A549 (cell line): Measurements from ENCODE around the gene LRRC74A. TPM values are rescaled to one million over a fixed set of nuclear protein-coding genes. Genes with fewer than 3 reads are reported as not detected.

Experiments used
- ATAC-seq, 2 experiments: fragments of 200-7000 bp in 1 of 2; fragments of >200 bp in 1 of 2; cut with Nextera tagmentation in 1 of 2; cut with Tn5 transposase in 1 of 2; 3 replicates each; pipeline versions ENCODE4 v1.8.0 to v1.9.1; 2018 to 2020; ENCODE audit warnings: mild to moderate bottlenecking in 1 of 2, moderate library complexity in 1 of 2
- CTCF ChIA-PET: fragments of 300-600 bp; sonication (Branson Sonifier 250); formaldehyde crosslinking; extraction: SDS; loops from one replicate; lab custom pipeline; 2021; ENCODE audit warnings: antibody characterized with exemption, inconsistent platforms; lab: Yijun Ruan, JAX
- POLR2A ChIA-PET: fragments of 350-600 bp; formaldehyde crosslinking; extraction: SDS; loops from one replicate; lab custom pipeline; 2021; ENCODE audit warnings: antibody characterized with exemption, inconsistent platforms; lab: Yijun Ruan, JAX
- DNase-seq, 2 experiments: peaks; one replicate each; pipeline versions ENCODE4 v3.0.0 to v3.0.0-alpha.2; 2011 to 2016; ENCODE audit warnings: low read depth in 1 of 2, low spot score in 1 of 2
- FAIRE-seq: peaks from 2 replicates; lab custom pipeline; 2011; peaks lifted over from hg19 to GRCh38; lab: Jason Lieb, UNC
- H3K27ac ChIP-seq, 2 experiments: fragments of >200 bp; sonication (Bioruptor Twin); formaldehyde crosslinking; 3 replicates each; pipeline ENCODE4 v1.5.1; 2016 to 2017
- H3K4me1 ChIP-seq: fragments of >200 bp; sonication (Bioruptor Twin); formaldehyde crosslinking; 3 replicates; pipeline ENCODE4 v1.6.1; 2016
- H3K4me2 ChIP-seq: fragments of >200 bp; sonication (Bioruptor Twin); formaldehyde crosslinking; 3 replicates; pipeline ENCODE4 v1.6.1; 2016
- H3K4me3 ChIP-seq: fragments of >200 bp; sonication (Bioruptor Twin); formaldehyde crosslinking; 3 replicates; pipeline ENCODE4 v1.5.1; 2016
- H3K9me3 ChIP-seq: fragments of >200 bp; sonication (Bioruptor Twin); formaldehyde crosslinking; 3 replicates; pipeline ENCODE4 v1.6.1; 2016
- BHLHE40 ChIP-seq: IDR thresholded peaks from 2 replicates; pipeline ENCODE4 v1.6.1; 2012; ENCODE audit warnings: low read depth, low read length, inconsistent platforms
- CBX8 ChIP-seq: fragments of 200-600 bp; sonication (generic); IDR thresholded peaks from 2 replicates; pipeline ENCODE4 v1.6.1; 2016
- CEBPB ChIP-seq, 2 experiments: fragments of >200 bp in 1 of 2; sonication (Bioruptor Twin) in 1 of 2; formaldehyde crosslinking in 1 of 2; IDR thresholded peaks; 2 replicates each; pipeline ENCODE4 v1.6.1; 2012 to 2016
- EHF ChIP-seq: fragments of 250-450 bp; sonication (Bioruptor Pico); IDR thresholded peaks from 2 replicates; pipeline ENCODE4 v1.5.0; 2020; ENCODE audit warnings: mild to moderate bottlenecking
- EP300 ChIP-seq, 2 experiments: fragments of >200 bp; sonication (Bioruptor Twin); formaldehyde crosslinking; IDR thresholded peaks; 2 replicates in 1 of 2; 3 replicates in 1 of 2; pipeline ENCODE4 v1.6.1; 2016 to 2017
- FOSB ChIP-seq: fragments of 250-450 bp; sonication (Bioruptor Pico); IDR thresholded peaks from 2 replicates; pipeline ENCODE4 v1.5.0; 2020; ENCODE audit warnings: mild to moderate bottlenecking, moderate library complexity
- FOSL2 ChIP-seq, 2 experiments: fragments of 450-650 bp in 1 of 2; fragments of >200 bp in 1 of 2; sonication (Bioruptor Twin) in 1 of 2; formaldehyde crosslinking; IDR thresholded peaks; 2 replicates each; pipeline versions ENCODE4 v1.5.0 to v1.6.1; 2016 to 2020; ENCODE audit warnings: mild to moderate bottlenecking in 1 of 2, moderate library complexity in 1 of 2
- HDAC2 ChIP-seq: fragments of 200-600 bp; sonication (generic); IDR thresholded peaks from 2 replicates; pipeline ENCODE4 v1.6.1; 2016
- JUN ChIP-seq, 2 experiments: fragments of >200 bp; sonication (Bioruptor Twin); formaldehyde crosslinking; IDR thresholded peaks; 2 replicates in 1 of 2; 3 replicates in 1 of 2; pipeline ENCODE4 v1.6.1; 2016 to 2017
- JUNB ChIP-seq: fragments of >200 bp; sonication (Bioruptor Twin); formaldehyde crosslinking; IDR thresholded peaks from 2 replicates; pipeline ENCODE4 v1.6.1; 2016
- MAZ ChIP-seq: fragments of 150-350 bp; IDR thresholded peaks from 2 replicates; pipeline ENCODE4 v1.6.1; 2014; ENCODE audit warnings: antibody characterized with exemption, low read depth, low read length, borderline replicate concordance
- NFE2L2 ChIP-seq: fragments of 150-350 bp; conservative IDR thresholded peaks from 2 replicates; pipeline ENCODE4 v1.6.1; 2014; ENCODE audit warnings: low read length
- NPAS2 ChIP-seq: fragments of 250-450 bp; sonication (Bioruptor Pico); IDR thresholded peaks from 2 replicates; pipeline ENCODE4 v1.8.0; 2022; ENCODE audit warnings: mild to moderate bottlenecking, moderate library complexity, borderline replicate concordance
- PHF8 ChIP-seq: fragments of 200-600 bp; sonication (generic); IDR thresholded peaks from 2 replicates; pipeline ENCODE4 v1.6.1; 2016; ENCODE audit warnings: low read depth, mild to moderate bottlenecking, antibody characterized with exemption, moderate library complexity, borderline replicate concordance
- RAD21 ChIP-seq, 2 experiments: fragments of >200 bp in 1 of 2; sonication (Bioruptor Twin) in 1 of 2; formaldehyde crosslinking in 1 of 2; IDR thresholded peaks in 1 of 2; conservative IDR thresholded peaks in 1 of 2; 2 replicates in 1 of 2; 3 replicates in 1 of 2; pipeline ENCODE4 v1.6.1; 2012 to 2018; ENCODE audit warnings: inconsistent platforms in 1 of 2
- RARB ChIP-seq: fragments of 250-450 bp; sonication (Bioruptor Pico); IDR thresholded peaks from 2 replicates; pipeline ENCODE4 v1.8.0; 2021; ENCODE audit warnings: mild to moderate bottlenecking, moderate library complexity
- RNF2 ChIP-seq: fragments of 200-600 bp; sonication (generic); IDR thresholded peaks from 2 replicates; pipeline ENCODE4 v1.6.1; 2016; ENCODE audit warnings: low read depth, mild to moderate bottlenecking, antibody characterized with exemption, moderate library complexity, borderline replicate concordance
- SMC3 ChIP-seq: fragments of >200 bp; sonication (Bioruptor Twin); formaldehyde crosslinking; IDR thresholded peaks from 3 replicates; pipeline ENCODE4 v1.6.1; 2018; ENCODE audit warnings: inconsistent platforms
- TFCP2L1 ChIP-seq: fragments of 250-450 bp; sonication (Bioruptor Pico); IDR thresholded peaks from 2 replicates; pipeline ENCODE4 v1.5.0; 2021; ENCODE audit warnings: mild to moderate bottlenecking
- TP53 ChIP-seq: fragments of 250-450 bp; sonication (Bioruptor Pico); IDR thresholded peaks from 2 replicates; pipeline ENCODE4 v1.5.0; 2021; ENCODE audit warnings: mild to moderate bottlenecking, moderate library complexity
- ZFP36 ChIP-seq: fragments of 450-650 bp; IDR thresholded peaks from 2 replicates; pipeline ENCODE4 v1.6.1; 2014; ENCODE audit warnings: borderline replicate concordance; ENCODE audit not compliant: partially characterized antibody
- WGBS: methylation state at CpG from one replicate; pipeline ENCODE4 v1.1.6; 2017; ENCODE audit errors: missing lambda C conversion rate; 5-methylcytosine and 5-hydroxymethylcytosine counted together
- polyA plus RNA-seq, 4 experiments: library from polyadenylated mRNA; depleted of rRNA in 3 of 4; stranded (reverse); fragments of >200 nt; fragmentation: RNase III in 1 of 4; extraction: RNeasy Plus Mini Kit Qiagen cat#74134 plus additional on column Dnase treatment in 1 of 4; gene quantifications; 2 replicates in 3 of 4; 3 replicates in 1 of 4; pipeline ENCODE4 v1.2.3, GENCODE V29; 2011 to 2017
- TF ChIP-seq, protein P1 (sequence below): fragments of 250-450 bp; sonication (Bioruptor Pico); IDR thresholded peaks from 2 replicates; pipeline ENCODE4 v1.5.0; 2020; ENCODE audit warnings: low read depth, mild to moderate bottlenecking, moderate library complexity
- TF ChIP-seq, protein P2 (sequence below): fragments of 200-600 bp; sonication (generic); IDR thresholded peaks from 2 replicates; pipeline ENCODE4 v1.6.1; 2016; ENCODE audit warnings: antibody characterized with exemption, mild to moderate bottlenecking, moderate library complexity

The LRRC74A gene
- polyA plus RNA-seq, 2 of the 4 experiments (the other 2 are of a cell fraction), result not detected

DNA sequence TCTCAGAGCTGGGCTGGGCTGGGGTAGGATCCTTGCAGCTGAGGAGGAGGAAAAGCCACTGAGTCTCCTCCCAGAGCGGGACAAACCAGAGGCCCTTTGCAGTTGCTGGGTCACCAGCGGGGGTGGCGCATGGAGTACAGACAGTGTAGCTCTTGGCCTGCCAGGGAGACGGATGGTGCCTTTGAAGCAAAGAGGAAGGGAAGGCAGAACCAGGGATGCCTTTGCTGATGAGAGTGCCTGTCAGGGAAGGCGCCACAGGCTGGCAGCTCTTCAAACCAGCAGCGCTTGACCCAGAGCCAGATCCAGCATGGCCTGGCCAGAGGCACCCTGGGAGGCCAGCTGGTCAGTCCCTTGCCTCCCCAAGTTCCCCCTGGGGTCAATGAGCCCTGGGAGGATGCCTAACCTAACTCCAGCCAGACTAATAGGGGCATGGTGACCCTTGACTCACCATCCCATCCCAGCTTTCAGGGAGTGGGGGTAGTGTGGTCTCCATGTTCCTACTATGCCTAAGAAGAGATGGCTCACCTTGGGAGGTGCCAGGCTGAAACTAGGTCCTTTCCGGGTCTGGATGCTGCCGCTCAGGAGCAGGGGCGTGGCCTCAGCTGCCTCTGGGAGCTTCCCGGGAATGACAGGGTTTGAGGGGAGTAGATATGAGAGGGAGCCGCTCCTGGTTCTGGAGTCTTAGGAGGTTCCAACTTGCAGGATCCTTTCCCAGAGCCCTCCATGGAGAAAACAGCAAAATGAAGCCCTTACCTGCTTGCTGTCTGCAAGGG is 45.1 kb upstream of the LRRC74A start:
- H3K27ac ChIP-seq, result no peak overlapping the region
- POLR2A ChIA-PET, result no interaction called here
- no peak for DNase-seq
- TF ChIP-seq TP53 (CRISPR knock-in tag) (no peak), ZFP36 (no peak), CEBPB (IDR thresholded peaks at IDR 0.05) (no peak), SMC3 (no peak)
- TF ChIP-seq, protein P1, sequence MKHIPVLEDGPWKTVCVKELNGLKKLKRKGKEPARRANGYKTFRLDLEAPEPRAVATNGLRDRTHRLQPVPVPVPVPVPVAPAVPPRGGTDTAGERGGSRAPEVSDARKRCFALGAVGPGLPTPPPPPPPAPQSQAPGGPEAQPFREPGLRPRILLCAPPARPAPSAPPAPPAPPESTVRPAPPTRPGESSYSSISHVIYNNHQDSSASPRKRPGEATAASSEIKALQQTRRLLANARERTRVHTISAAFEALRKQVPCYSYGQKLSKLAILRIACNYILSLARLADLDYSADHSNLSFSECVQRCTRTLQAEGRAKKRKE (CRISPR knock-in tag), result no peak
- ATAC-seq, result no peak
- CTCF ChIA-PET, result interaction anchor here (0.5 to 7.9 kb wide), 6 partner anchors 10 to 70 kb away, joined by 3 to 87 read pairs (median 3); no protein-coding TSS in a partner anchor
- H3K4me2 ChIP-seq, result no peak overlapping the region
- H3K4me1 ChIP-seq, result no peaks in the 10 kb centered on the region
- H3K4me3 ChIP-seq, result no peak overlapping the region
- H3K9me3 ChIP-seq, result no peaks in the 10 kb centered on the region
- 83% methylated on average over 11 of the region's 11 CpGs for WGBS
- FAIRE-seq, result no peak

DNA sequence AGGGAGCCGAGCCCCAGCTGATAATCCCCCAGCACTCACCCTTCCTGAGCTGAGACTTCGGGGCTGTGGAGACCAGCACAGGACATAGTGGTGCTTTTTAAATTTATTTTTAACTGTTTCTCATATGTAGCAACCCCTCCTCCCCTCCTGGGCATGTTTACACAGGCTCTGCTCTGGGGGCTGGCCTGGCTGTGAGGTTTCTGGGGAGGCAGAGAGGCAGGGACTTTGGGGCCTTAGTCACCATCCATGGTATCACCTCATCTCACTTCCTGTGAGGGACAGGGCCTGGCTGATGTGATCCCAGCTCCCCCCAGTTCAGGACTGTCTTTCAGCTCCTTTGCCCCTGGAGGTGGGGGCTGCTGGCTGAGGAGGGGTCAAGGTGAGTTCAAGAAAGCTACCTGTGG is 44.6 kb upstream of the LRRC74A start:
- no peaks in the 10 kb centered on the region for H3K4me1 ChIP-seq
- CTCF ChIA-PET, result interaction anchor here (0.9 to 7.9 kb wide), 6 partner anchors 11 to 90 kb away, joined by 3 to 87 read pairs (median 3); no protein-coding TSS in a partner anchor
- TF ChIP-seq RARB (CRISPR knock-in tag) (no peak), MAZ (no peak), TFCP2L1 (CRISPR knock-in tag) (no peak), NFE2L2 (no peak), FOSB (CRISPR knock-in tag) (no peak), PHF8 (no peak), CBX8 (no peak), RAD21 (conservative IDR thresholded peaks at IDR 0.05 in 1 of 2, IDR thresholded peaks at IDR 0.05 in 1 of 2) (no peak), EP300 (IDR thresholded peaks at IDR 0.05) (no peak)
- TF ChIP-seq, all 56 proteins: peak for 0
- POLR2A ChIA-PET, result no interaction called here
- H3K27ac ChIP-seq, result no peak overlapping the region
- whole genome bisulfite sequencing, result 75% methylated on average over 2 of the region's 2 CpGs
- H3K4me2 ChIP-seq, result no peak overlapping the region
- FAIRE-seq (no peak), ATAC-seq (no peak), DNase-seq (no peak)
- no peak overlapping the region for H3K4me3 ChIP-seq
- H3K9me3 ChIP-seq, result no peaks in the 10 kb centered on the region

- Histone ChIP-seq H3K27ac (no peak overlapping the region), H3K4me1 (no peaks in the 10 kb centered on the region), H3K4me3 (no peak overlapping the region), H3K9me3 (no peaks in the 10 kb centered on the region), H3K4me2 (no peak overlapping the region)
- ChIA-PET POLR2A (no interaction called here), CTCF (interaction anchor here (0.9 to 7.9 kb wide), 3 partner anchors 17 to 90 kb away, joined by 3 to 87 read pairs (median 6); no protein-coding TSS in a partner anchor)
- DNase-seq (no peak), FAIRE-seq (no peak), ATAC-seq (no peak)
- WGBS, result 82% methylated on average over 10 of the region's 10 CpGs
- TF ChIP-seq, protein P2, sequence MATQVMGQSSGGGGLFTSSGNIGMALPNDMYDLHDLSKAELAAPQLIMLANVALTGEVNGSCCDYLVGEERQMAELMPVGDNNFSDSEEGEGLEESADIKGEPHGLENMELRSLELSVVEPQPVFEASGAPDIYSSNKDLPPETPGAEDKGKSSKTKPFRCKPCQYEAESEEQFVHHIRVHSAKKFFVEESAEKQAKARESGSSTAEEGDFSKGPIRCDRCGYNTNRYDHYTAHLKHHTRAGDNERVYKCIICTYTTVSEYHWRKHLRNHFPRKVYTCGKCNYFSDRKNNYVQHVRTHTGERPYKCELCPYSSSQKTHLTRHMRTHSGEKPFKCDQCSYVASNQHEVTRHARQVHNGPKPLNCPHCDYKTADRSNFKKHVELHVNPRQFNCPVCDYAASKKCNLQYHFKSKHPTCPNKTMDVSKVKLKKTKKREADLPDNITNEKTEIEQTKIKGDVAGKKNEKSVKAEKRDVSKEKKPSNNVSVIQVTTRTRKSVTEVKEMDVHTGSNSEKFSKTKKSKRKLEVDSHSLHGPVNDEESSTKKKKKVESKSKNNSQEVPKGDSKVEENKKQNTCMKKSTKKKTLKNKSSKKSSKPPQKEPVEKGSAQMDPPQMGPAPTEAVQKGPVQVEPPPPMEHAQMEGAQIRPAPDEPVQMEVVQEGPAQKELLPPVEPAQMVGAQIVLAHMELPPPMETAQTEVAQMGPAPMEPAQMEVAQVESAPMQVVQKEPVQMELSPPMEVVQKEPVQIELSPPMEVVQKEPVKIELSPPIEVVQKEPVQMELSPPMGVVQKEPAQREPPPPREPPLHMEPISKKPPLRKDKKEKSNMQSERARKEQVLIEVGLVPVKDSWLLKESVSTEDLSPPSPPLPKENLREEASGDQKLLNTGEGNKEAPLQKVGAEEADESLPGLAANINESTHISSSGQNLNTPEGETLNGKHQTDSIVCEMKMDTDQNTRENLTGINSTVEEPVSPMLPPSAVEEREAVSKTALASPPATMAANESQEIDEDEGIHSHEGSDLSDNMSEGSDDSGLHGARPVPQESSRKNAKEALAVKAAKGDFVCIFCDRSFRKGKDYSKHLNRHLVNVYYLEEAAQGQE, result no peak
- TF ChIP-seq JUNB (no peak), HDAC2 (no peak), SMC3 (no peak), RNF2 (no peak), EHF (CRISPR knock-in tag) (no peak), BHLHE40 (no peak), FOSL2 (IDR thresholded peaks at IDR 0.05) (no peak), FOSL2 (CRISPR knock-in tag; IDR thresholded peaks at IDR 0.05) (no peak), JUN (IDR thresholded peaks at IDR 0.05) (no peak), NPAS2 (no peak)
Measured at GRCh38 chr14:76782115-76782884, 43.9 kb upstream of the LRRC74A start.
